ENCODE measurements around the gene IL4I1.

Gene IL4I1

DNA sequence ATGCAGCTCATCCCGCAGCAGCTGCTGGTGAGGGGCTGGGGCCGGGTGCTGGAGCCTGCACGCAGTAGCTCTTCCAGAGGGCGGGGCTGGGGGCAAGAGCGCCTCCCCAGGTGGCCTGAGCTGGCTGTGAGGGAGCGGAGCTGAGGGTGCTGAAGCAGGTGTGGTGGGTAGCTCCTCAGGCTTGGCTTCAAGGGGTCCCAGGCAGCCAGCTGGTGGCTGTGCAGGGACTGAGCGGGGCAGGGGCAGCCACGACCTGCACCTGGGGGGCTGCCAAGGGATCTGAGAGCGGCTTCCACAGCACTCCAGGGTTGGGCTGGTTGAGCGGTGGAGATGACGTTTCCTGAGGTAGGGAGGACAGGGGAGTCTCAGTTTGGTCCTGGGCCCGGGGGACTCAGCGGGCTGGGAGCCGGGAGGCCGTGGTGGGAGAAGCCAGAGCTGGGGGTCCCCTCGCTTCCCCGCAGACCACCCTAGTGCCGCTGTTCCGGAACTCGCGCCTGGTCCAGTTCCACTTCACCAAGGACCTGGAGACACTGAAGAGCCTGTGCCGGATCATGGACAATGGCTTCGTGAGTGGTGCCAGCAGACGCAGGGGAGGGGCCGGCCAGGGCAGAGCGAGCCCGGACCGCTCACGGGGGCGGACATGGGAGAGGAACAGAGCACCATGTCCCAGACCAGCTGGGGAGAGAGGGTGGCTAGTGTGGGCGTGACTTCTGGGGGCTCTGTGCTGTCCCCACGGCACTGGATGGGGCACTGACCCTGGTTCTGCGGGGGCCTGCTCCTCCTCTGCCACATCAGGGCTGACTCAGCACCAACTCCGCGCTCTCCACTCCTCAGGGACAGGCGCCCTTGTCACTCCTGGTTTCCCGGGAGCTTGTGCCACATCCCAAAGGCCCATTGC, 38.4 kb downstream of the IL4I1 start:
- Histone ChIP-seq H3K79me2 (ENCODE audit: insufficient read depth, low read length) (peaks cover 24% of the 10 kb centered on the region), H3F3A (ENCODE audit: low read depth) (no peaks in the 10 kb centered on the region), H2AFZ (ENCODE audit: low read length) (no peak overlapping the region), H3K4me1 (ENCODE audit: insufficient read depth, low read length, poor library complexity, severe bottlenecking) (no peaks in the 10 kb centered on the region), H4K20me1 (ENCODE audit: insufficient read depth, low read length, poor library complexity, severe bottlenecking) (peaks cover 52% of the 10 kb centered on the region), H3K27me3 (ENCODE audit: insufficient read depth, low read length, poor library complexity, severe bottlenecking) (no peaks in the 10 kb centered on the region), H3K4me2 (ENCODE audit: low read depth, low read length, poor library complexity, severe bottlenecking) (no peak overlapping the region), H3K4me3 (ENCODE audit: low read length, poor library complexity, severe bottlenecking) (no peak overlapping the region), H3K9ac (ENCODE audit: low read depth, low read length, poor library complexity, severe bottlenecking) (no peak overlapping the region), H3K9me3 (ENCODE audit: insufficient read depth, low read depth, low read length) (no peaks in the 10 kb centered on the region), H3K9me2 (replicated peaks; ENCODE audit: low read depth, low read length) (no peaks in the 10 kb centered on the region), H3K36me3 (ENCODE audit: insufficient read depth, low read length) (peaks cover 55% of the 10 kb centered on the region; the same call in 1 of the 2 replicates)
- no peak for TF ChIP-seq EZH2phosphoT487 (IDR thresholded peaks at IDR 0.05; ENCODE audit: borderline replicate concordance)
- TF ChIP-seq, protein P1, sequence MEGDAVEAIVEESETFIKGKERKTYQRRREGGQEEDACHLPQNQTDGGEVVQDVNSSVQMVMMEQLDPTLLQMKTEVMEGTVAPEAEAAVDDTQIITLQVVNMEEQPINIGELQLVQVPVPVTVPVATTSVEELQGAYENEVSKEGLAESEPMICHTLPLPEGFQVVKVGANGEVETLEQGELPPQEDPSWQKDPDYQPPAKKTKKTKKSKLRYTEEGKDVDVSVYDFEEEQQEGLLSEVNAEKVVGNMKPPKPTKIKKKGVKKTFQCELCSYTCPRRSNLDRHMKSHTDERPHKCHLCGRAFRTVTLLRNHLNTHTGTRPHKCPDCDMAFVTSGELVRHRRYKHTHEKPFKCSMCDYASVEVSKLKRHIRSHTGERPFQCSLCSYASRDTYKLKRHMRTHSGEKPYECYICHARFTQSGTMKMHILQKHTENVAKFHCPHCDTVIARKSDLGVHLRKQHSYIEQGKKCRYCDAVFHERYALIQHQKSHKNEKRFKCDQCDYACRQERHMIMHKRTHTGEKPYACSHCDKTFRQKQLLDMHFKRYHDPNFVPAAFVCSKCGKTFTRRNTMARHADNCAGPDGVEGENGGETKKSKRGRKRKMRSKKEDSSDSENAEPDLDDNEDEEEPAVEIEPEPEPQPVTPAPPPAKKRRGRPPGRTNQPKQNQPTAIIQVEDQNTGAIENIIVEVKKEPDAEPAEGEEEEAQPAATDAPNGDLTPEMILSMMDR (conservative IDR thresholded peaks at IDR 0.05; ENCODE audit: low read length): no peak

DNA sequence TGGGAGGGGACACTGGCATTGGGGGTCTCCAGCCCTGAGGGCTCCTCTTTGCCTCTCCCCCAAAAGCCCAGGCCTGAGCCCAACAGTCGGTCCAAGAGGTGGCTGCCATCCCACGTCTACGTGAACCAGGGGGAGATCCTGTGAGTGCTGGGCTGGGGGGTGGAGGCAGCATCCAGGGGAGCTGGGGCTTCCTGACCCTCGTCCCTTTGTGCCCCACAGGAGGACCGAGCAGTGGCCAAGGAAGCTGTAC, 38.9 kb downstream of the IL4I1 start:
- peaks cover 55% of the 10 kb centered on the region; the same call in 1 of the 2 replicates for H3K36me3 ChIP-seq (ENCODE audit: insufficient read depth, low read length)
- peaks cover 3% of the 10 kb centered on the region for H3K4me1 ChIP-seq (ENCODE audit: insufficient read depth, low read length, poor library complexity, severe bottlenecking)
- H3K27me3 ChIP-seq (ENCODE audit: insufficient read depth, low read length, poor library complexity, severe bottlenecking): no peaks in the 10 kb centered on the region
- H3F3A ChIP-seq (ENCODE audit: low read depth): no peaks in the 10 kb centered on the region
- H3K4me3 ChIP-seq (ENCODE audit: low read length, poor library complexity, severe bottlenecking): no peak overlapping the region
- H3K9me2 ChIP-seq (replicated peaks; ENCODE audit: low read depth, low read length): no peaks in the 10 kb centered on the region
- TF ChIP-seq, protein P1 (conservative IDR thresholded peaks at IDR 0.05; ENCODE audit: low read length): no peak
- no peak for TF ChIP-seq EZH2phosphoT487 (IDR thresholded peaks at IDR 0.05; ENCODE audit: borderline replicate concordance)
- H3K9me3 ChIP-seq (ENCODE audit: insufficient read depth, low read depth, low read length): no peaks in the 10 kb centered on the region
- no peak overlapping the region for H3K4me2 ChIP-seq (ENCODE audit: low read depth, low read length, poor library complexity, severe bottlenecking)
- H4K20me1 ChIP-seq (ENCODE audit: insufficient read depth, low read length, poor library complexity, severe bottlenecking): peaks cover 52% of the 10 kb centered on the region
- peaks cover 25% of the 10 kb centered on the region for H3K79me2 ChIP-seq (ENCODE audit: insufficient read depth, low read length)
- H3K9ac ChIP-seq (ENCODE audit: low read depth, low read length, poor library complexity, severe bottlenecking): no peak overlapping the region
- H2AFZ ChIP-seq (ENCODE audit: low read length): no peak overlapping the region

DNA sequence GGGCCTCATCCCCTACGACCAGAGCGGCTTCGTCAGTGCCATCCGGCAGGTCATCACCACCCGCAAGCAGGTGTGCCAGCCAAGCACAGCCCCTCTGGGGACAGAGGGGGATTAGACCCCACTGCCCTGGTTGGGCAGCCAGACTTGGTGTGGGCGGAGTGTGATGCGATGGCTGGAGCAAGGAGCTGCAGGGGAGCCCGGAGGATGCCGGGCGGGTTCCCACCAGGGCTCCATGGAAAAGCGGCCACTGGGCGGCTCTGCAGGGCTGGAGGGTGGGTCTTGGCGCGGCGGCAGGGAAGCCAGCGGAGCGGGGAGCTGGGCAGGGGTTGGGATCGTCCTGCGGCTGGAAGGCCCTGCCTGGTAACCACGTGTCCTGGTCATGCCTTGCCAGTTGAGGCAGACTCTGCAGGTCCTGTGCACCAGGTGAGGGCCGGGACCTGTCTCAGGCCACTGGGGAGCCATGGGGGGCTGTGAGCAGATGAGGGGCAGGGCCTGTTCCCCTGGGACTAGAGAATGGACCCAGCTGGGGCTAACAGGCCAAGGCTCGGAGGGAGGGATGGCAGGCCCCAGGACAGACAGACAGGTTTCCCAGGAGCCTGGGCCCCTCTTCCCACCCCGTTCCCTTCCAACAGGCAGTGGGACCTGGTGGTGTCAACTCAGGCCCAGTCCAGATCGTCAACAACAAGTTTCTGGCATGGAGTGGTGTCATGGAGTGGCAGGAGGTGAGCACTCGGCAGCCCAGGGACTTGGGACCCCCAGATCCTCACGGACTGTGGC, 39.4 kb downstream of the IL4I1 start:
- H3F3A ChIP-seq (ENCODE audit: low read depth): no peaks in the 10 kb centered on the region
- H3K4me1 ChIP-seq (ENCODE audit: insufficient read depth, low read length, poor library complexity, severe bottlenecking): peaks cover 8% of the 10 kb centered on the region
- H3K79me2 ChIP-seq (ENCODE audit: insufficient read depth, low read length): peaks cover 30% of the 10 kb centered on the region
- no peak overlapping the region for H3K4me3 ChIP-seq (ENCODE audit: low read length, poor library complexity, severe bottlenecking)
- no peak overlapping the region for H2AFZ ChIP-seq (ENCODE audit: low read length)
- no peaks in the 10 kb centered on the region for H3K27me3 ChIP-seq (ENCODE audit: insufficient read depth, low read length, poor library complexity, severe bottlenecking)
- no peaks in the 10 kb centered on the region for H3K9me3 ChIP-seq (ENCODE audit: insufficient read depth, low read depth, low read length)
- H3K9me2 ChIP-seq (replicated peaks; ENCODE audit: low read depth, low read length): no peaks in the 10 kb centered on the region
- no peak overlapping the region for H3K4me2 ChIP-seq (ENCODE audit: low read depth, low read length, poor library complexity, severe bottlenecking)
- peaks cover 55% of the 10 kb centered on the region; the same call in 1 of the 2 replicates for H3K36me3 ChIP-seq (ENCODE audit: insufficient read depth, low read length)
- H3K9ac ChIP-seq (ENCODE audit: low read depth, low read length, poor library complexity, severe bottlenecking): no peak overlapping the region
- no peak for TF ChIP-seq EZH2phosphoT487 (IDR thresholded peaks at IDR 0.05; ENCODE audit: borderline replicate concordance)
- TF ChIP-seq, protein P1 (conservative IDR thresholded peaks at IDR 0.05; ENCODE audit: low read length): no peak
- peaks cover 53% of the 10 kb centered on the region for H4K20me1 ChIP-seq (ENCODE audit: insufficient read depth, low read length, poor library complexity, severe bottlenecking)
